ENCODE data around the gene MTTP.

MTTP gene

DNA sequence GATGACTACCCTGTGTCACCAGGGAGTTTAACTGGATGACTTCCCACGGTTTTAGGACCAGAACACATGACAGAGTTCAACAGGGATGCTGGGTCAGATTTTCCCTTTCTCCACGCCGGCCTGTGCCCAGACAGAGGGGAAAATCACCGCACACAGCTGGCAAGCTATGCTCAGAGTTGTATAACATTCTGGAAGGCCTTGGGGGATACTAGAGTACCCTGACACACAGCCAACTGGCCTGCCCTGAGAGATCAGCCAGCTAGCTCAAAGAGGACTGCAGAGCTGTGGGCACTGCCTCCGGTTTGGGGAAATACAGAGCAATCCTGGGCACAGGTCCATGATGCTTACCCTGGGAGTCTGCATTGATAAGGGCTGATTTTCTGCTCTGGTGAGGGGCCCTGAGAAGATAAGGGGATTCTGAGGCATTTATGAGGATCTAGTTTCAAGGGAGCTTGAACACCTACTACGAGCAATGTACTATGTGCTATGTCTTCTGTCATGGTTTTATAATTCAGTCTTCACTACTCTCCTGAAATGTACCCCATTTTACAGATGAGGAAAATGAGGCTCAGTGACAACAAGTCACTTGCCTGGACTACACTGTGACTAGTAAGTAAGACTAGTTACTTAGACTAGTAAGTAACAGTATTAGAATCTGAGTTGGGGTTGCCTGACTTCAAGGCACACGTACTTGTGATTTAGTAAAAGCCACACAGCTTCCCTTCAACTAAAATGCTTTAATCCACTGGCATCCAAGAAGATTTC, 68.3 kb downstream of the MTTP start:
- no peak for DNase-seq

DNA sequence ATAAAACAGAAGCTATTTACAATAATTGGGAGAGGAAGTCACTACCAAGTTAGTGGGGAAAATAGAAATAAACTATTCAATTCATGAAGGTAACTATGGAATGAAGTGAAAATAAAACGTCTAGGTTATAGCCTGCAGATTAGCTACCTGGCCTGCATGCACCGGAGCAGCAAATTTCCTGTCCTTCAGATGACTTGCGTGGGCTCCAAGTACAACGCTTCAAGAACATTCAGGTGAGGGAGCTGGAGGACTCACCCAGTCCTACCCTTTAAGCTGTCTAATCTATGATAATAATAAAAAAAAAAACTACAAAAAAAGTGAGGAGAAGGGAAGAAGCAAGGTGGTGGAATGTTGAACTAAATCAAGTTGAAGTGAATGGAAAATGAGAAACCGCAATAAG, 69.8 kb downstream of the MTTP start:
- no peak for DNase-seq

DNA sequence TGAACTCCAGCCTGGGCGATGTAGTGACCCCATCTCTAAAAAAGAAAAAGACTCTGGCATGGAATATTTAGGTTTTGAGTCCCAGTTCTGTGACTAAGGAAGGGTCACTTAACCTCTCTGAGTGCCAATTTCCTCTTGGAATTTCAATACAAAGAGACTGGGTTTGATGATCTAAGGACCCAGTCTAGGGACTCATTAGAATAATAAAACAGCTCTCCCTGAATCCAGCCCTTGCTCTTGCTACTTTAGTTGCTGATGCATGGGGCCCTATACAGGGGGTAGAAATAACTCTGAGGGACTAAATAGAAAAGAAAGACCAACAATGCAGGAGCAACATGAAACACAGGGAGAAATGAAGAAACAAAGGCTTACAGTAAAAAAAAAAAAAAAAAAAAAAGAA, 70.4 kb downstream of the MTTP start:
- DNase-seq: no peak

DNA sequence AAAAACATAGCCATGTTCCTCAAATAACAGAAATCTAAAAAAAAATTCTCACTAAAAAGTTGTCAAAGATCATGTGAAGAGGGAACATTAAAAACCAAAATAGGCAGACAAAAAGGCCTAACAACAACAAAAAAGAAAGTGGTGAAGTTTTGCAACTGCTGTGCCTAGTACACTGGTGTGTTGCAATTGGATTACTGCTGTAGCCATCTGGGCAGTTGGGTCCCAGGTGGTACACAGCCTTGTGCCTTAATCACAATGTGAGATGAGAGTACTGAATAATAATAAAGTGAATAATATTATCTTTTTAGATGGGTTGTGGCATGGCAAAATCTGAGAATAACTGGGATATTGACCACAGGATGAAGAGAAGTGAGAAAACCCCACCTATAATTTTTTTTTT, 71.0 kb downstream of the MTTP start:
- DNase-seq: no peak

DNA sequence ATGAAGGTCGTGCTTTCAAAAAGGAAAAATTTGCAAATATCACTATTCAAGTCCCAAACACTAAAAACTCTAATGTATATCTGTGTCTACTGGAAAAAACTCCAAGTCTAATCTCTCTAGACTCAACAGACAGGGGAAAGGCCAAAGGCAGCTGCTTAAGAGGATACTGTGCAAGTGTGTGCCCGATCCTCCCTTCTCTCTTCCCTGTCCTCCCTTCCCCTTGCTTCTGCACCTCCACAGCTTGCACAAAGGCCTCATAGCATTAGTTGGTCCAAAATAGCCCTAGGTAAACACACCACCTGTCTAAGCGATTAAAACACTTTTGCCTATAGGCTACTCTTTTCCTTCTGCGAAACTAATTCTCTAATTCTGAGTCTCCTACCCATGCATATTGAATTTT, 72.4 kb downstream of the MTTP start:
- no peak for DNase-seq

DNA sequence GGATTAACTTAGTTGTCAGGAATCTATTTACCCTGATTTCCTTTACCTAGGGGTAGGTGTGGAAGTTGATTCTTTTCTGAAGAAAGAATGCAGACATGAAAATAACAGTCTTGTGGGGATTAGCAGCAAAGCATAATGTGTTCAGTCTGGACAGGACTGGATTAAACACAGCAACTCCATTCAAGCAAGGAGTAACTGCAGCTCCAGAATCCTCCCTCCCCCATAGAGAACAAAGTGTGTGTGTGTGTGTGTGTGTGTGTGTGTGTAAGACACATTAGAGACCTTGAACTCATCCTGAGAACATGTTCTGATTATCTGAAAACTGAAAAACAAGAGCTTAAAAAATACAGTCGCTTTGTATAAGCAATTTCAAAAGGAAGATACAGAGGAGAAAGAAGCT, 73.7 kb downstream of the MTTP start:
- no peak for DNase-seq

DNA sequence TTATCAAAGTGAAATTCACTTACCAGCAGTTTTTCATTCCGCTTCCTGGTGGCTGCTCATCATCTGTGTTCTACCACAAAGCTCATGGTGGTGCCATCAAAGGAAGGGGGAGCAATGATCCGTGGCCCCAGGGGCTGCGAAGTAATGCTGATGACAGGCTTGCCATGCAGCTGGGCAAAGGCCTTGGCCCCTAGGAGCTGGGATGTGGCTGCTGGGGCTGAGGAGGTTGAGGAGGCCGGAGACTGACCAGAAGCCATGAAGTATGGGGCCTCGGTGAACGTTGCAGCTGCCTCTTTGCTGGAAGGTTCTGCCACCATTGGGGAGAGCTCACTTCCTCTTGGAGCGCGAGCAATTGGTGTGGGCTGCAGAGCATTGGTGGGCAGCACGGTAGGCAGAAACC, 74.6 kb downstream of the MTTP start:
- DNase-seq: no peak

DNA sequence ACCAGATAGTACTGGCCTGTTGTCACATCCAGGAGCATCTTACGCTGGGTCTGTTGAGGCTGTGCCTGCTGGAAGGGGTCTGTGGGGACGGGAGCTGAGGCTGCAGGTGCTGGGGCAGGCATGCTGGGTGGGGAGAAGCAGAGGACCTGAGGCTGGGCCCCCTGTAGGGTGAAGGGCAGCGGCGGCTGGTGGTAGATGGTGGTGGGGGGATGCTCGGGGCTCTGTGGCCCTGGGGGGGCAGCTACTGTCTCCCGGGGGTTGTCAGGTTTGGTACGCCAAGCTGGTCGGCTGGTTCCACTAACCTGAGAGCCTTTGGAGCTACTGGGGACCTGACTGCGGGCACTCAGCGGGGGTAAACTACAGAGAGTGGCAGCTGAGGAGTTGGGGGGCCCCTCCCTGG, 75.2 kb downstream of the MTTP start:
- DNase-seq: no peak

DNA sequence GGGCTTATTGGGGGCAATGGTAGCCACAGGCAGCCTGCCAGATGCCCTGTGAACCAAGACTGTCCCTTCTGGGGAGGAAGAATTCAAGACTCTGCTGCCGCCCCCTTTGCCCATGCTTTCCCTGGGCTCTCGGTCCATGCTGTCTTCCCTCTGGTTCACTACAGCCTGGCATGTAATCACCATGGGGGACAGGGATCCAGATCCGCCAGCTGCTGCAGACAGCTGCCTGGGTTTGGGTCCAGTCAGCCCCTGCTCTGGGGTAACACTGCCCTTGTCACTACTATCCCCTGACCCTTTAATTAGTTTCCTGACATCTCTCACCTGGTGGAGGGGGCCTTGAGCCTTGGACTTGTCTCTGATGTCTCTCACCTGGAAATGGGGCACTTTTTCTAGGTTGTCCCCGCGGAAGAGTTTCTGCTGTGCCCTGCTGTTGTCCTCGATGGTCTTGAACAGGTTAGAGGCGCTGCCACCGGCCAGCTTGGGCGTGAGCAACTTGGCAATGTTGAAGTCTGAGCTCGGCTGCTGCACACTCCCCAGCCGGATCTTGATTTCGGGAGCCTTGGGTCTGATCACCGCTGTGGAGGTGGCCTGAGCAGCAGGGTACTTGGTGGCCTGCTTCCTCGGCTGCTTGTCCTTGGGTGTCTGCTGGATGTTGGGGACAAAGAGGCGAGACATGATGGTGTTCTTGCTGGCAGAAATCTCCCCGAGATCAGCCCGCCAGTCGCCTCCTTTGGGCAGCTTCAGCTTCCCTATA, 76.6 kb downstream of the MTTP start:
- DNase-seq: no peak

DNA sequence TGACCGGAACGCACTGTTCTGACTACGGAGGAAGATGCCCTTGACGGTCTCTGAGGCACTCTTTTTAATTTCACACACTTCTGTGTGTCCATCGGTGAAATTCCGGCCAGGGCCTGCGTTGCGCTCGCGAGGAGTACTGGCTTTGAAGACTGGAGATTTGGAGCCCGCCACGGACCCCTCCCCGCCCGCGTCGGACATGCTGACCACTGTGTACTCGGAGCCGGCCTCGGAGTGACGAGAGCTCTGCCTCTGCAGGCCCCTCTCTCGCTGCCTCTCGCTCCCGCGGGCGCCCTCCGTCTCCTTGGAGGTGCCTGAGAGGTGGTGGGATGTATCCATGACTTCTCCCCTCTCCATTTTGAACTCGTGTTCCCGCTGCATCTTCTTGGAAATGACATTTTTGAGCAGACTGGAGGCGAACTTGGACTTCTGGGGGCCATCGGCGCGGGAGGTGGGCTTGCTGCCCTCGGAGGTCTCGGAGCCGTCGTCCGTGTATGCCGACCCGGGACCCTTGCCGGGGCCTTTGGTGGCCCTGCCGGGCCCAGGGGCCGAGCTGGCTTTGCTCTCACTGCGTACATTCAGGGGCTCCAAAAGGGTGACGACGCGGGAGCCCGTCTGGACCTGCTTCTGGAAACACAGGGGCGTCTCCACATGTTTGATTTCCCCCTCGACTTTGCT, 77.3 kb downstream of the MTTP start:
- no peak for DNase-seq

DNA sequence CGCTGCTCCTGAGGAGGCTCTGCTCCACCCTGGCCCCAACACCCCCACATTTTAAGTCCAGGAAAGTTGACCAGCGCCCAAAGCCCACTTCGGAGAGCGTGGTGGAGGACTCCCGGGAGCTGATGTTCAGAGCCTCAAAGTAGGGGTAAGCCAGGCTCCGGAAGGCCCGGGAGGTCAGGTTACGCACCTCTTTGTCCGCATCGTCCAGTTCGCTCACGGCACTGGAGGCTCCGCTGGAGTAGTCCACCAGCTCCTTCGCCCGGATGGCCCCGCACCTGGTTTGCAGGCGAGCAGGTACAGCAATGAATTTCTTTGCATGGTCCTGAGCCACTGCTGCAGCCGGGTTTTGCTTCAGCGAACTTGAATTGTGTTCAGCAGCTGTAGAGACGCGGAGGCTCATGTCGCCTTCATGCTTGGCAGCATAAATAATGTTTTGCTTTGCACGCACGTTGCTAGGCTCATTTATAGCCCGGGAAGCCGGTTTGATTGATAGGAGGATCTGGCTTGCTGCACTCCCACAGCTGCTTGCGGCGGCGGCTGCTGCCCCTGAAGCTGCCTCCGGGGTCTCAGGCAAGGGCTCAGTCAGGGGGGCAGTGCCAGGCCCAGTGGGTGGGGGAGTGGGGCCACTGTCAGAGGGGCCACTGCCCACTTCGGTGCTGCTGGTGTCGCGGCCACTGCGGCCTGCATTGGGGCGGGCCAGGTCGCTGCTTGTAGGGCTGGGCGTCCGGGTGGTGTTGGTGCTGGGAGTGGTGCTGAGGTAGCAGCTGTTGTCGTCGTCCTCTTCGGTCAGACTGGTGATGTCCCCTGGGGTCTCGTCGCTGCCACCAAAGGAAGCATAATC, 78.2 kb downstream of the MTTP start:
- no peak for DNase-seq

DNA sequence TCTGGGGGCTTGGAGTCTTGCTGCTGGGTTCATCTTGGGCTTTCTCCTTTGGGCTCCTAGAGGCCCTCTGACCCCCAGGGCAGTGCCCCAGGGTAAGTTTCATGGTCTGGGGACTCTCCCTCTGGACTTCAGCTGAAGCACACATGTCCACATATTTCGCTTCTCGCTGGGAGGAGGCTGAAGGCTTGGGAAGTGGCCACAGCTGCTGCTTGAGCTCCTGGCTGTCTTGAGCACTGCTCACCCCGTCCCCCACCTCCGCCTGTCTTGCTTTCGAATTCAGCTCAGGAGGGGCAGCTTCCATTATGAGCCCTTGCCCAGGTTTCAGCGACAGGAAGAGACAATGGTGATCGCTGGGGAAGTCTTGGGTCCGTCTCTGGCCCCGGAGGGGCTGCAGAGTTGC, 79.3 kb downstream of the MTTP start:
- no peak for DNase-seq

DNA sequence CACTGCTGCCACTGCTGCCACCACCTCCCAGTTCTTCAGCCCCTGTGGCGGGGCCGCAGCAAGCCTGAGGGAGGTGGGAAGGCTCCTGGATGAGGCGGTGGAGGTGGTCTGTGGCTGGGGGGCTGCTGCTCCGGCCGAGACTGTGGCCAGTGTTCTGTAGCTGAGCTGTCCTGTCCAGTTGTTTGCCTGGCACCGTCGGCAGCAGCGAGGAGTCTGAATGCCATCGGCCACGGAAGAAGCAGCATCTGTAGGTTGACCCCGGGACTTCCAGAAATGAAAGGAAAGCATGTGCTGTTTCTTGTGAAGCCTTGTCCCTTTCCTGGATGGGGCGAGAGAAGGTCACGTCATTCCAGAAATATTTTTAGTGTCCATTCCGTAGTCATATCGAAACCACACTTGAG, 79.7 kb downstream of the MTTP start:
- no peak for DNase-seq

DNA sequence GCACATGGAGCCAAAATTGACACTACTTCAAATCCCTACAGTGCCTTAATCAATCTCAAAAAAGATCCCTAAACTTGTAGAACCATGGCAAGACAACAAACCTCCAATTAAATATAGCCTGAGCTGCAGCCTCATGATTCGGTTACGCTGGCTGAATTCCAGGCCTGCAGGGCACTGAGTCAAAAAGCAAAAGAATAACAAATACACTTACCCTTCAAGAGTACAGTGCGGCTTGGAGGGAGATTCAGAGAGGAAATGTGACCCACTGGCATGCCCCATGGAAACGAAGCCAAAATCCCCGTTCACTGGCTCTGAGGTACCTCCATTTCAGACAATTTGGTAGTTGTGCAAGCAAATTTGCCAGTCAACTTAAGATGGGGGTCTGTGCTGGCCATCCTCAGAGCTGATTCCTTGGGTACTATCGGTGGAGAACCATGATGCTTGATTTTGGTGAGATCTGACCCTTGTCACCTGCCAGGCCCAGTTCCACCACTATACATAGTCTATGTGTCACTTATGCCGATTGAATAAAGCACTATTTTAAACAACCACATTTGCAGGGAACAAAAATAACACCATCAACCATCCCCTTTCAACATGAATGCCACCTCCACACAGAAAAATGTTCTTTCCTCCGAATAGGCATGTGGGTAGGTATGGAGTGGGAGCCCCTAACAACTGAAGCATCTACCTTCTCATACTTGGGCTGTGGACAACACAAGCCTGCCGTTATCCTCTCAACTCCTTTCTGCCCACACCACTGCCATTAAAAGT, 80.9 kb downstream of the MTTP start:
- no peak for DNase-seq

DNA sequence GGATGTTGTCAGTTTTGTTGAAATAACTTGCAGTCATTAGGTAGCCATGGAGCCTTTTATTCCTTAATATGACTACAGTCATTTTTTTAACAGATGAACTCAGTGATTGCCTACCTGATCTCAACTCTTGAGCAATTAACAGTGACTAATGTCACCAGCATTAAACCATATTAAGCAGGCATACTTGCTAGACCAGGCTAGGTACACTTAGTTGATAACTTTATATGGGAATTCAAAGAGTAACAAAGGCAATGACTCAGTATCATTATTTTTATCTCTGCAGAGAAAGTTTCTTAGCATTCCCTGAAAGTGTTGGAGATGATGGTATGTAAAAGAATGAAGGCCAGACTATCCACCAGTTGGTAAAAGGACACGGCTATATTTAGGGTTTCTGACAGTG, 83.2 kb downstream of the MTTP start, which contains the start of gene C4orf54:
C4orf54 (minus strand) TSS at position 31 of the 400 bp plus-strand sequence. CDS start 3,180 bp downstream, outside the sequence.
- no peak for DNase-seq

DNA sequence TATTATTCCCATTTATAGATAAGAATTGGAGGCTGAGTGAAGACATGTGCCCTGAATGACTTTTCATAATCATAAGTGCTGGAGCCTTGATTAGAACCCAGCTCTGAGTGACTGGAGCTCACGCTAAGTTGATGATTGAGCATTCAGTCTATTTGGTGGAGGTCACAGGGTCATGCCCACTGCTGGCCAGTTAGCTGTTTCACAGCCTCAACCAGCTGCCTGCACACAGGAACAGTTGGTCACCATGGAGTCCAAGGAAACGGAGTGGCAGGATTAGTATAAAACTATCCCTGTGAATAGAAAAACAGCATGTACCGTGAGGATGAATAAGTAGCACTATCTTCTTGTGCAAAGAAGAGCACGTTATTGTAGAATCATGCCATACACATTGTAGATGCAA, 84.0 kb downstream of the MTTP start:
- DNase-seq: no peak

DNA sequence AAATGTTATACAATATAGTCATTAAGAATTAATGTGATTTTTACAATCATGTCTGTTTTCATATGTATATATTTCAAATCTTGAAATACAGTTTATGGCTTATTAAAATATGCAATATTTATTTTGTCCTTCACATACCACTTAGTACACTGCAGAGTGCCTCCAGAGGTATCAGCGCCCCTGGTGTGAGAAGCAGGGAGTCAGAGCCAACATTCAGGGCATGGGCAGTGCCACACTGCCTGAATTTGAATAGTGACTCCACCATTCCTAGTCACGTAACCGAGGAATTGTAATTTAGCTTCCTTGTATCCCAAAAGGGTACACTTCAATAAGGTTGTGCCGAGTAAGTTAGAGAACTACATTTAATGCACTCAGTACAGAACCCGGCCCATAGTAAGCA, 87.3 kb downstream of the MTTP start:
- no peak for DNase-seq

DNA sequence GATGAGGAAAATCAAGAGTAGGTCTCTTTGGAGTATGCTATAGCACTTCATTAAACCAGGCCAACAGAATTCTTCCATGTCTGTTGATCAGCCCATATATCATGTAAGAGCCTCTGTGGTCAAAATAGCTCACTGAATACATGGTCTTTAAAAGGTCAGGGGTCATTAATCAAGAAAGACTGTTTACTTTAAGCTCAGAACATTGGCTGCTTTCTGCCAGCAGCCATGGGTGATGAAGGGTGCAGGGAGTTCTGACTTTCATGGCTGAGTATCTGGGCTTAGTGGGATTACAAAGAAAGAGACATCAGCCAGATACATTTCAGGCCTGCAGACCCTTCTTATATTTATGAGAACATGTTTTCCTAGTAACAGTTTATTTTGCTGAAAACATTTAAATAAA, 90.1 kb downstream of the MTTP start:
- no peak for DNase-seq

DNA sequence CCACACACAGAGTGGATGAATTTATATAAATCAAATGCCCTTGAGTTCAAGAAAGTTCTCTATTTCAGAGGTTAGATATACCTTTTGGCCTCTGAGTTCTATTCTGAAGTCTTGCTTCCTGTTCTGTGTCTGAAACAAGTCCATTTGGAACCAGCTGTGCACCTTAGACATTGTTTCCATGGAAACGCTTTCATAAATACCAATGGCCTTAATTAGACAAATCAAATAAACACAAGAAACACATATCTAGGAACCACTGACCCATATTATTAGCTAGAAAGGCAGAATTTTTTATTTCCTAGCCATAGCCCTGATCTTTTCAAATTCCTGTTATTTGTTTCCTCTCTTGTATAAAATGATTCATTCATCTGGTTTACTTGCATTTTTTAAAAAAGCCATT, 91.4 kb downstream of the MTTP start:
- no peak for DNase-seq

DNA sequence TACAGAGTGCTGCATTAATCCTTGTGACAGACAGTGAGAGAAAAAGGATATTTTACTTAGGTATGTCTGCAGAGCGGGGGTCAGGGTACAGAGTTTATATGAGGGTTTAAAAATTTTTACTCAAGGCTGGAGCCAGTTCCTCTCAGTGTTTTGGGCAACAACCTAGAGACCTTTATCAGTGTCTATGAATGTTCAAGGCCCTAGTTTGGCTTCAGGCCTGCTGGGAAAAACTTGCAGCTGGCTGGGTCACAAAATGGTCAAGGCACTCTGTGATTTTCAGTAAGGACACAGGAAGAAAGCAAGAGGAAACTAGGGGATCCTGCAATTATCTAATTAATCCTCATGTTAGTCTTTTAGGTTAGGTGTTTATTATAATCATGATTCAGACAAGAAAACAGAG, 93.8 kb downstream of the MTTP start:
- no peak for DNase-seq

DNA sequence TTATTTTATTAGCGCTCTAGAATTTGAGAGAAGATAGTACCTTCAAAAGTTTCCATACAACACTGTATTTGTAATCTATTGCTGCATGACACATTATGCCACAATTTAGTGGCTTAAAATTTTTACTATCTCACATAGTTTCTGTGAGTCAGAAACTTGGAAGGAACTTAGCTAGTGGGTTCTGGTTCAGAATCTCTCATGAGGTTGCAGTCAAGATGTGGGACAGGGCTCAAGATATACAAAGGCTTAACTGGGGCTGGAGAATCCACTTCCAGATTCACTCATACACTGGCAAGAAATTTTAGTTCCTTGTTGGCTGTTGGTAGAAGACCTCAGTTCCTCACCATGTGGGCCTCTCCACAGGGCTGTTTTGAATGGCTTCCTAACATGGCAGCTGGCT, 94.5 kb downstream of the MTTP start:
- DNase-seq: no peak

DNA sequence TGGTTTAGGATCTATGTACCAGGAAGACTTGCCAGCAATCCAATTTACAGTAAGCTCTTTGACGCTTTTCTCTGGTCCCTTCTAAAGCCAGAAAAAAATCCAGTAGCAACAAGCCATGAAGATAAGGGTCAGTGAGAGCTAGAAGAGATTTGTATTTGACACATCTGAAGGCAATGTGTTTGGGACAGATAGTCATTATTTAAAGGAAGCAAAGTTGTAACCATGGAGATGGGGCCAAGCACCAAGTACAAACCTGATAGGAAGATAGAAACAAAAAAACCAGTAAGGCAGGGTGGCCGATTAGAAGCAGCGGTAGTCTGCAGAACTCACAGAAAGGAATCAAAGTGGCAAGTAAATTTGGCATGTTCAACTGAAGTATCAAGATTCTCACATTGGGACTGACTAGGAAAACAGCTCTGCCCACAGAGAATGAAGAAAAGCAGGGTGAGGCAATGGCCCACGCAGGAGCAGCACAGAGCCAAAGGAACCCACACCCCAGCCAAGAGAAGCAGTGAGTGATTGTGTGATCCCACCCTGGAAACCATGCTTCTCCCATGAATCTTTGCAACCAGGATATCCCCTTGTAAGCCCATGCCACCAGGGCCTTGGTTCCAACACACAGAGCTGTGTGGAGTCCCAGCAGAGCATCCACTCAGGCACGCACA, 95.9 kb downstream of the MTTP start:
- no peak for DNase-seq
